Posterior cingulate gyrus (tissue), 11 donors: ENCODE data around the gene FBLN1.
A peak's percentile ranks its signal among the peaks of the same experiment; 100 is the strongest.

ENCODE experiments used
- DNase-seq, 10 donors: peaks; one replicate each; pipeline versions ENCODE4 v3.0.0 to v3.0.0-alpha.2; 2020 to 2021; ENCODE audit warnings: mixed read lengths in 3 of 10
- intact Hi-C: fragments of 100-400 bp; cut with DNase I; formaldehyde crosslinking; loops from one replicate; pipeline ENCODE4 v1.15.1; 2023

FBLN1 gene

GRCh38 chr22:45578524-45579147 is 76.0 kb downstream of the FBLN1 start:
- DNase-seq: peak in 3 of 10 donors; percentile 55 to 70 (median 60)
- intact Hi-C loops: loop anchor here (10.0 kb wide), 1 partner anchor 66 kb away; no protein-coding TSS in a partner anchor

DNA sequence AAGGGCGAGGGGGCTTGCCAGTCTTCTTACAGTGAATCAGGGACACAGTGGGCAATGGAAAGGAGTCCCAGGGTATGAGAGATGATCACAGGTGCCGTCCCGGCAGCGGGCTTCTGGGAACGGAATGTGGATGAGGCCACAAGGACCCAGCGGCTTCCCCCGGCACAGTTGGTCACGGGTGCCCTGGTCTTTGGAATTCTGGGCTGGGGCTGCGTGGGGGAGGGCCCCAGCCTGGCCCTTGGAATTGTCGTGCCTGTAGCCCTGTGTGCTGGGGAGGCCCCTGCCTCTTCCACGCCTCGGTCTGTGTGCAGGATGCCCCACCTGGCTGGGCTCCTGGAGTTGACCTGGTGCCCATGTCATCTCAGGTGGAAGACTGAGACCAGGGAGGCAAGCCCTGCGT is 76.6 kb downstream of the FBLN1 start:
- peak in 3 of 10 donors; percentile 54 to 77 (median 57) for DNase-seq
- intact Hi-C loops: loop anchor here (10.0 kb wide), 1 partner anchor 65 kb away; no protein-coding TSS in a partner anchor

DNA sequence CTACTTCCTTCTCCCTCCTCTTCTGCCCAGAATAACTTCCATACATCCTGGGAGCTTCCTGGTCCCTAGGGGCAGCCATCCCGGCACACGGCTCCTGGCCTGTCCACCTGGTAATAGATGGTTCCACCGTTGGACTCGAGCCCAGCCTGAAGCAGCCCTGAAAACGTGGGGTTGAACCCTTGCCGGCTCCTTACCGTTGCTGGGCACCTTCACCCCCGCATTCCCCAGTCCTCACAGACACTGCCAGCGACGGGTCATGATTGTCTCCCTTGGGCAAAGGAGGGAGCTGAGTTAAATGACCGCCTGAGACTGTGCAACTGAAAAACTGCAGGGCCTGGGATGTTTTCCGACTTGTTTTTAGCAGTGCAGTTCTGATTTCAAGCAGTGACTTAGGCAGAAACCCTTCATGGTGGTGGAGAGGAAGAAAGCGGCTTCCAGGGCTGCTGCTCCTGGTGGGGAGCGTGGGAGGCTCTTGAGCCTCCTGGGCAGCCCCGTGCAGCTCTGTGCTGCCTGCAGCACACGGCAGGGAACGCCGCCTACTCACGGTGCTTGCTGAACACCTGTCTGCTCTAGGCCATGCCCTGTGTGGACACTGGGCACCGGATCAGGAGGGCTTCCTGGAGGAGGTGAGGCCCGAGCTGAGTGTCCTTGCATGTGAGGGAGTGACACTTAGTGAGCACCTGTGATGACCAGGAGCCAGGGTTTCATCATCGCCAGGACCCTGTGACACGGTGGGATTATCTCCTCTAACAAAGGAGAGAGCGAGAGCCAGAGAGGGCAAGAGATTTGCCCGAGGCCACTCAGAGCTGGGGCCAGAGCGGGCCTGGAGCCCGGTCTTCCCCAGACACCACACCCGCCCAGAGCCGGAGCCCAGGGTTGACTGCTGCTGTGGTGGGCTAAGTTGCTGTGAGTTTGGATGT is 77.4 kb downstream of the FBLN1 start:
- DNase-seq: peak in 2 of 10 donors; percentile 45 to 62
- intact Hi-C loops: loop anchor here (10.0 kb wide), 2 partner anchors 65 to 285 kb away; no protein-coding TSS in a partner anchor

DNA sequence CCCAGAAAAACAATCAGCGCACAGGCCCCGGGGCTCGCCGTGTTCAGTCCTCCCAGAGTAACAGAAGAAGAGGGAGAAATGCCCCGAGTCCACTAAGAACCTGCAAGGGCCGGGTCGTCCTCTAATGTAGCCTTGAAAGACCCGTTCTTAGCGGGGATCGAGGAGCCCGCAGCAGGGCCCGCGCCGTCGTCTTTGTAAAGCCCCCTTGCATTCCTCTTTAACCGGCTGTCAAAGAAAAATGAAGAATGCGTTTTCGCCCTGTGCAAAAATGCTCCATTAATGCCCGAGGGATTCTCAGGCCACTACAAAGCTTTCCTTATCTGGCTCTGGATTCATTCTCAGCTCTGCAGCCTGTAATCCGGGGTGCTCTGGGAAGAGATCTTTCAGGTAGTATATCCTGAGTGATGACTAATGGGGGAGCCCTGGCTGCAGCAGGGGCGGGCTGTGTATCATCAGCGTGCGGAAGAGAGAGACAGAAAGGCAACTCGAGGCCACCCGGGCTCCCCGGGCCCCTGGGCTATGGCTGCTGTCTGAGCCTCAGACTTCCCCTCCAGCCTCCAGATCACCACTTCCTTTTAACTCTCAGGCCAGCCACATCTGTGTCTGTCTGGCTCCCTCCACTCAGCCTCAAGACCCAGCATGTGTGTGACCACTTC is 78.2 kb downstream of the FBLN1 start:
- intact Hi-C loops: loop anchor here (10.0 kb wide), 1 partner anchor 284 kb away; no protein-coding TSS in a partner anchor
- DNase-seq: peak in 2 of 10 donors; percentile 52 to 83

- intact Hi-C loops: loop anchor here (10.0 kb wide), 1 partner anchor 283 kb away; no protein-coding TSS in a partner anchor
Measured at GRCh38 chr22:45581549-45582080, 78.9 kb downstream of the FBLN1 start.

DNA sequence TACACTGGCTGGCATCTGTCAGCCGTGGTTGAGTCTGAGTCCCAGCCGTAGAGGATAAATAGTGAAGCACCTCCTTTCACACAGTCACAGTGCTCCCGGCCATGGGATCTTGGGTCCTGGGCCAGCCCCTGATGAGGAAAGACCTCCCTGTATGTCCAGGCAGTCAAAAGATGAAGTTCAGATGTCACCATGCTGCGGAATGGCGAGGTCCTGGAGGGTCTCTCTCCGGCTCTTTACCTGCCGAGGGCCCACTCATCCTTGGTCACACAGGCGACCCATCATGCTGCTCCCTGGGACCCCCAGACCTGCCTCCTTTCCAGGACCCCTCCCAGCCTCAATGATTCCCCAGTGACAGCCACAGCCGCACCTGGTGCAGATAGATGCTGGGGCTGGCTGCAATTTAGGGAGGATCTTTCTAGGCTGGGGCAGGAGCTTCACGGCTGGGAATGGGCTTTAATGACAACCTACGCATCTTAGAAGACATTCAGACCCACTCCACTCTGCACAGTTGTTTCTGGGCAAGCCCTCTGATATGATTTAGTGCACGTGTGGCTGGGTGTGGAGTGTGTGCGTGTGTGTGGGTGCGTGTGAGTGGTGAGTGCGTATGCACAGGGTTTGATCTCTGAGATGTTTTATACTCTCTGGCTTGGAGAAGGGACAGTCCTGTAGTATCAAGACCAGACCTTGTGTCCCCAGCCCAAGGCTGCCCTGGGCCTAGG is 79.7 kb downstream of the FBLN1 start:
- intact Hi-C loops: loop anchor here (10.0 kb wide), 1 partner anchor 282 kb away; no protein-coding TSS in a partner anchor
- DNase-seq: peak in 4 of 10 donors; percentile 7 to 67 (median 42)

More at GRCh38 chr22:45581549-45582080, 78.9 kb downstream of the FBLN1 start:
- DNase-seq: peak in 3 of 10 donors; percentile 6 to 60 (median 47)

- intact Hi-C loops: loop anchor here (10.0 kb wide), 1 partner anchor 282 kb away; no protein-coding TSS in a partner anchor
- DNase-seq: peak in 3 of 10 donors; percentile 29 to 55 (median 42)
Measured at GRCh38 chr22:45582955-45583320, 80.3 kb downstream of the FBLN1 start.

GRCh38 chr22:45583504-45583903 is 80.8 kb downstream of the FBLN1 start:
- intact Hi-C loops: loop anchor here (10.0 kb wide), 1 partner anchor 281 kb away; no protein-coding TSS in a partner anchor

GRCh38 chr22:45584121-45584570 is 81.5 kb downstream of the FBLN1 start:
- intact Hi-C loops: loop anchor here (10.0 kb wide), 1 partner anchor 281 kb away; no protein-coding TSS in a partner anchor
- DNase-seq: peak in 4 of 10 donors; percentile 19 to 81 (median 75)

More at GRCh38 chr22:45583504-45583903, 80.8 kb downstream of the FBLN1 start:
- DNase-seq: peak in 2 of 10 donors; percentile 2 to 3

GRCh38 chr22:45584621-45585436 is 82.1 kb downstream of the FBLN1 start:
- intact Hi-C loops: loop anchor here (10.0 kb wide), 1 partner anchor 280 kb away; no protein-coding TSS in a partner anchor

DNA sequence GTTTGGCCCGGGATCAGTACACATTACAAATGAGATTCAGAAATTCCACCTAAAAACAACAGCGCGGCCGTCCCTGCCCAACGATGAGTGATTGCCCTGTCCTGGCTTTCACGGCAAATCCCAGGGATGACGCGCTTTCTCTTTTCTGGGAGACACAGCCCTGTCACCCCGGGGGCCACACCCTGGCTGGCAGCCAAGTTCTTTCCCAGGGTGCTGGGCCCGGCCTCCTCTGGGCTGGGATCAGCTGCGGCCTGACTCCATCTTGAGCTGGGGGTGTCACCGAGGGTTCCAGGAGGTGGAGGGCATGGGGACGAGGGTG is 82.7 kb downstream of the FBLN1 start:
- intact Hi-C loops: loop anchor here (10.0 kb wide), 1 partner anchor 279 kb away; no protein-coding TSS in a partner anchor
- DNase-seq: peak in 2 of 10 donors; percentile 62 to 81

More at GRCh38 chr22:45584621-45585436, 82.1 kb downstream of the FBLN1 start:
- DNase-seq: peak in 3 of 10 donors; percentile 59 to 85 (median 81)

DNA sequence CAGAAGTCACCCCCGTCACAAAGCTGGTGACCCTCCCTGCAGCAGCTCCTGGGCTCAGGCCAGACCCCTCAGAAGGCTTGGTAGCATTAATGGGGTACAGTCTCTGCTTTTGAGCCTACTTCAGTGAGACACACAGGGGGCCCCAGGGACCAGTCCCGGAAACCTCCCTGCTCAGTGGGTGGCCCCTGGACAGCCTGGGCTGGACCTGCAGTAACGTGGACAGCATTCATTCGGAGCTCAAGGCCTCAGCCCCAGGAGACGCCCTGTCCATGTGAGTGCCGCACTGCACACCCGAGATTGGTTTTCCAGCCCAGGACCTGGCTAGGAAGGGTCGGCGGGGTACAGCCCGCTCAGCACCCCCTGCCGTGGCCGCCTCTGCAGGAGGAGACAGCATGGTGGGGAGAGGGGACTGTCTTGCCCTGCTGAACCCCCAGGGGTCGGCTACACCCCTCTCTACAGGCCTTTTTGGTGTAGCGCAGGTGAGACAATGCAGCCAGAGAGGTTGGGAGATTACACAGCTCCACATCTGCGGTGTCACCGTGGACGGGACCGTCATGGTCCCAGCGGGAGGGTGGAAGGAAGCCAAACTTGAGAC is 83.4 kb downstream of the FBLN1 start:
- DNase-seq: peak in 2 of 10 donors; percentile 67 to 80
- intact Hi-C loops: loop anchor here (10.0 kb wide), 1 partner anchor 279 kb away; no protein-coding TSS in a partner anchor

DNA sequence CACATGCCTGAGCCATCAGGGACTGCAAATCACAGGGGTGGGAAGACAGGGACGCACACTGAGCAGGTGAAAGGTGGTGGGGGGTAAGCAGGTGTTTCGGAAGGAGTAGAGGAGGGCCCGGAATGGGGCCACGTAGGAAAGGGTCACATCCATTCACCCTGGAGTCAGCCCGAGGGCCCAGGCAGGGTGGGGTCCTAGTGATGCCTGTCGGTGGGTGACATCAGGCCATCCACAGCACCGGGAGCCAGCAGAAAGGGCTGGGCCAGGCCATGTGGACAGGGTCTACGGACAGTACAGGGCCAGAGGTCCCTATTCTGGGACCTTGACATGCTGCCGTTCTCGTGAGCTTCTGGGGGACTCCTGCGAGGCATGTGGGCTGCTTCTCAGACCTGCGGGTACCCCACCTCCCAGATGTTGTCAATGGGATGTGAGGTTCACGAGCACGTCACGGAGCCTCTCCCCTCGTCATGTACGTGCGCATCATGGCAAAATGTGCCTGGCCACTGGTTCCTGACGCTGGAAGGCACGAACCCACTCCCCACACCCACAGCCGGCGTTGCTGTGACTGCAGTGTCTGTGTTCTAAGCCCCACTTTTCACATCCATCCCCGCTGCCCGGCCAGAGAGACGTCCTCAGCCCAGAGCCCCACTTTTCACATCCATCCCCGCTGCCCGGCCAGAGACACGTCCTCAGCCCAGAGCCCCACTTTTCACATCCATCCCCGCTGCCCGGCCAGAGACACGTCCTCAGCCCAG is 84.1 kb downstream of the FBLN1 start:
- peak in 2 of 10 donors; percentile 41 to 77 for DNase-seq
- intact Hi-C loops: loop anchor here (10.0 kb wide), 1 partner anchor 278 kb away; no protein-coding TSS in a partner anchor

DNA sequence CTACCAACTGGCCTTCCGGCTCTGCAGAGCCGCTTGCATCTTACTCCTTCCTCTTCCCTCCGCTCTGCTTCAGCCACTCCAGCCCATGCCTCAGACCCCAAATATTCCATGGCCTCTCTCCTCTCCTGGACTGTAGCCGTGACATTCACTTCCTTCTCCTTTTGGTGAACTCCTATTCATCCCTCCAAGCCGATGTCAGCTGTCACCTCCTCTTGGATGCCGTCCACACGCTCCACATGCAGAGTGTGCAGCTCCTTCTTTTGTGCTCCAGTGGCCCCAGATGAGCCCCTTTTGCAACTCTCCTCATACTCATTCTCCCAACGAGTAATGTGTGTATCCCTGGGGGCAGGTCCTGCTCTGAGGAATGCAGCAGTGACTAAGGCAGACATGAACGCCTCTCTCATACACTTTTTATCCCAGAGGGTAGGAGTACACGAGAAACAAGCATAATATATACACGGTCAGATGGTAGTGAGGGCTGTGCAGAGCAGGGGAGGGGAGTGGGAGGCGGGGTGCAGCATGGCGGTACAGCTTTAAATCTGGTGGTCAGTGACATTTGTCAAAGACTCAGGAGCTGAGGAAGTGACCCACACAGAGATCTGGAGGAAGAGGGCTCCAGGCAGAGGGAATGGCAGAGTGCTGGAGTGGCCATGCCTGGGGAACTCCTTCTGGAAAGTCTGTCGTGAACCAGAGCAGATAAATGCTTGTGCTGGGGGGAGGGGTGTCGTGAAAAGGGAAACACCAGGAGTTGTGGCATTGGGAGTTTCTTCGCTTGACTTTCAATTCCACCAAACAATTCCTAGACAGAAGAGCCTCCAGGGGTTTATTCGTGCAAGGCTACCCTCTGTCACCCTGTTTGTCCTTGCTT is 85.2 kb downstream of the FBLN1 start:
- intact Hi-C loops: loop anchor here (10.0 kb wide), 1 partner anchor 277 kb away; no protein-coding TSS in a partner anchor
- peak in 2 of 10 donors; percentile 35 to 50 for DNase-seq

DNA sequence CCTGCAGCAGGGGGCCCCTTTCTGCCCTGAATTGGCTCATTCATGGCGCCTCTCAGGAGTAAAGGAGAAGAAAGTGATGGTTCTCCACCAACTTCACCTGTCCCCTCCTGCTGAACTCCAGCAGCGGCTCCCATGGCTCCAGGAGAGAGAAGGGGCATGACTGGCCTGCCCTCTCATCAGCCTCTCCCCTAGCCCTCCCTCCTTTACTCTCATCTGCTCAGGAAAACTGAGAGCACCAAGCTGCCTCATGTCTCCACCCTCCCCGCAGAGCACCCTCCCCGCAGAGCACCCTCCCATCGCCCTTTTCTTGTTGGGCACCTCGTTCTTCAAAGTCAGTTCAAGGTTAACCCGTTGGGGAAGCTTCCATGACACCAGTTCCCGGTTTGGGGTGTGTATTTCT is 86.9 kb downstream of the FBLN1 start:
- intact Hi-C loops: loop anchor here (10.0 kb wide), 1 partner anchor 275 kb away; no protein-coding TSS in a partner anchor
- DNase-seq: peak in 2 of 10 donors; percentile 29 to 53

DNA sequence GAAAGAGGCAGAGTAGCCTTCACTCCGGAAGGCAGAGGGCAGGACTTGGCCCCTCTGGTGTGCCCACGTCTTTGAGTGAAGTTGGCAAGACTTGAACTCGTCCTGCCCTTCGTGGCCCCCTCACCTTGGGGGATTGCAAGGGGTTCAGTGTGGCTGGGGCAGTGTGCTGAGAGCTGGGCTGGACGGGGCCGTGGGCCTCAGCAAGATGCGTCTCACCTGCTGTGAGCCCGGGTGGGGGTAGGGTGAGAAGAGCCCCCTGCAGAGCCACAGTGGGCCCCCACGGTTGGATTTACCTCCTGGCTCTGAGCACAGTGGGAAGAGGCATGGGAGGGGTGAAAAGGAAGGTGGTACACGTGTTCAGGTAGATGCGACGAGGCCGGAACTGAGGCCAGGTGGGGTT is 87.6 kb downstream of the FBLN1 start:
- intact Hi-C loops: no loop called here

More for the DNA sequence above, 87.6 kb downstream of the FBLN1 start:
- DNase-seq: peak in 1 of 10 donors; percentile 47
